Omental fat pad (tissue), 4 donors: Measurements from ENCODE around the gene CLRN2. TPM values are rescaled to one million over a fixed set of nuclear protein-coding genes. Genes with fewer than 3 reads are reported as not detected.

Experiments used
- ATAC-seq: fragments of 150-250 bp; one replicate; pipeline ENCODE4 v1.9.1; 2016; ENCODE audit warnings: mild to moderate bottlenecking, moderate library complexity; ENCODE audit not compliant: low FRiP score
- DNase-seq: peaks from one replicate; pipeline ENCODE4 v3.0.0-alpha.2; 2019; ENCODE audit warnings: low spot score
- total RNA-seq, 4 donors: library from RNA; depleted of rRNA; stranded (reverse); fragments of >200 nt; gene quantifications; one replicate each; pipeline ENCODE4 v1.1.0, GENCODE V29; 2016
- TF ChIP-seq, protein P1 (sequence below), 3 donors: fragments of 450-650 bp; IDR thresholded peaks; one replicate each; pipeline ENCODE4 v1.5.1; 2016 to 2017; ENCODE audit warnings: antibody characterized with exemption in 3 of 3, mild to moderate bottlenecking in 3 of 3, moderate library complexity in 2 of 3

The CLRN2 gene
- total RNA-seq, 4 donors from 2014 or later, result not detected

DNA sequence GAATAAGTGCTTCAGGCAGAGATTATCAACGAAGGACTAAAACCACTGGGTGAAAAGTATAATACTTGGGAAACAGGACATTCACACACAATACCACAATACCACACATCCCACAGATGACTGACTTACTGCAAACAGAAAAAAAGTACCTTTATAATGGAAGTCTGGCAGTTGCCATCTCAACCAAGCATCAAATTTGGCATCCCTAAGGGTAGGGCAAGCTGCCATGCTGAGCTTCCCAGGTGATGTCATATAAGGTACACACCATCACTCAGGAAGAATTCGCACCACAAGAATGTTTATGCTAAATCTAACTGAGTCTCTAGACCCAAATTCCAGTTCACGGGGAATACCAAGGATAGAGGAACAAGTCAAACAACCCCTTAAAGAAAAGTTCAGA is 12.2 kb upstream of the CLRN2 start:
- no peak for DNase-seq
- ATAC-seq, result no peak
- TF ChIP-seq, protein P1, sequence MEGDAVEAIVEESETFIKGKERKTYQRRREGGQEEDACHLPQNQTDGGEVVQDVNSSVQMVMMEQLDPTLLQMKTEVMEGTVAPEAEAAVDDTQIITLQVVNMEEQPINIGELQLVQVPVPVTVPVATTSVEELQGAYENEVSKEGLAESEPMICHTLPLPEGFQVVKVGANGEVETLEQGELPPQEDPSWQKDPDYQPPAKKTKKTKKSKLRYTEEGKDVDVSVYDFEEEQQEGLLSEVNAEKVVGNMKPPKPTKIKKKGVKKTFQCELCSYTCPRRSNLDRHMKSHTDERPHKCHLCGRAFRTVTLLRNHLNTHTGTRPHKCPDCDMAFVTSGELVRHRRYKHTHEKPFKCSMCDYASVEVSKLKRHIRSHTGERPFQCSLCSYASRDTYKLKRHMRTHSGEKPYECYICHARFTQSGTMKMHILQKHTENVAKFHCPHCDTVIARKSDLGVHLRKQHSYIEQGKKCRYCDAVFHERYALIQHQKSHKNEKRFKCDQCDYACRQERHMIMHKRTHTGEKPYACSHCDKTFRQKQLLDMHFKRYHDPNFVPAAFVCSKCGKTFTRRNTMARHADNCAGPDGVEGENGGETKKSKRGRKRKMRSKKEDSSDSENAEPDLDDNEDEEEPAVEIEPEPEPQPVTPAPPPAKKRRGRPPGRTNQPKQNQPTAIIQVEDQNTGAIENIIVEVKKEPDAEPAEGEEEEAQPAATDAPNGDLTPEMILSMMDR (IDR thresholded peaks at IDR 0.05), result no peak

- TF ChIP-seq, protein P1 (IDR thresholded peaks at IDR 0.05), result no peak
- no peak for DNase-seq
- no peak for ATAC-seq
These were observed 10.9 kb upstream of the CLRN2 start for GRCh38 chr4:17504081-17504480.

DNA sequence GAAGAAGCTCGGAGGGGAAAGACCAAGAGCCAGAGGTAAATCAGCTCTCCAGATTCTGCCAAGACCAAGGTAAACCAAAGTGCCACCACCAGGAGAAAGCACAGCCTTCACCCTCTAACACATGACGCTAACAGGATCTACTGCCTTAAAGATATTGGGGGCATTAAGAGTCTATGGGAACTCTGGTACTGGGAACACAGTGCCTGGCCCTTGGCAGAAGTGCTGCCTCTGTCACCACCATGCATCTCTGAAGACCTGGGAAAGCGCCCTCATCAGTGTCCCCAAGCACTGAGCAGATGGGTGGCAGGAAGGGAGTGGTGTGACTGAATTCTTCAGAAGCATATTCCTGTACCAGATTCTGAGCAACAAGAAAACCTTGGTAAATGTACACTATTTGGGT is 4.4 kb upstream of the CLRN2 start:
- ATAC-seq (no peak), DNase-seq (no peak)

DNA sequence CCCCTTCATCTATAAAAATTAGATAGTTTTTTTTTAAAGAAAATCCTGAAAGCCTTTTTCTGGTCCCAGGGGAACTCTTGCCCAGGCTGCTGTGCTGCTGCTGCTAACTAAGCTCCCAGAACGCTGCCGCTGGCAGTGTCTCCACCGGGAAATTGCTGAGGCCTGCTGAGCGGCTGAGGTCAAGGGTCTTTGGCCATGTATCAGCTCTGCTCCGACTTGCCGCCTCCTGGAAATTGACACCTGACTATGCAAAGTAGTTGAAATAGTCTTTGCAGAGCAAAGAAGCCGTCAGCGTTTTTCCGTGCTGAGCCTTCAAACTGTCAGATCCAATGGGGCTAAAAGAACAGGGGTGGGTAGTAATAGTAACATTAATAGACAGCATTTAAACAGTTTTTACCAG is 3.9 kb upstream of the CLRN2 start:
- ATAC-seq, result no peak
- TF ChIP-seq, protein P1 (IDR thresholded peaks at IDR 0.05), result no peak
- no peak for DNase-seq

More for the DNA sequence above, 4.4 kb upstream of the CLRN2 start:
- TF ChIP-seq, protein P1 (IDR thresholded peaks at IDR 0.05), result no peak

- DNase-seq (peak; percentile 41), ATAC-seq (peak; percentile 79)
- TF ChIP-seq, protein P1 (IDR thresholded peaks at IDR 0.05), result no peak
These were observed 3.4 kb upstream of the CLRN2 start for GRCh38 chr4:17511509-17511949.

- TF ChIP-seq, protein P1 (IDR thresholded peaks at IDR 0.05), result no peak
- peak; percentile 90 for ATAC-seq
- peak; percentile 26 for DNase-seq
These were observed 2.8 kb upstream of the CLRN2 start, which contains the start of gene QDPR for GRCh38 chr4:17511950-17512795. Gene QDPR (minus strand): TSS chr4:17512090. CDS start chr4:17512054, 36 bp downstream.
